Measurements from ENCODE around the gene POLH.

- TF ChIP-seq EZH2 (IDR thresholded peaks at IDR 0.05; ENCODE audit: insufficient read depth, poor library complexity, severe bottlenecking), result no peak
- TF ChIP-seq EZH2phosphoT487 (IDR thresholded peaks at IDR 0.05; ENCODE audit: insufficient read depth, low read depth), result no peak
These were observed 53.1 kb downstream of the POLH start, which contains the start of gene GTPBP2 for GRCh38 chr6:43629104-43629504.
